NCI-H510A (cell line): ENCODE results near the gene ACTR5.
"Not testable (repeated sequence)": the region's sequence is repeated elsewhere in the genome, so short reads cannot be mapped to it uniquely, and the experiment has no call there.

Experiments used
- DNase-seq: peaks from one replicate; lab custom pipeline; 2025; lab: John Stamatoyannopoulos, UW

Gene ACTR5

DNA sequence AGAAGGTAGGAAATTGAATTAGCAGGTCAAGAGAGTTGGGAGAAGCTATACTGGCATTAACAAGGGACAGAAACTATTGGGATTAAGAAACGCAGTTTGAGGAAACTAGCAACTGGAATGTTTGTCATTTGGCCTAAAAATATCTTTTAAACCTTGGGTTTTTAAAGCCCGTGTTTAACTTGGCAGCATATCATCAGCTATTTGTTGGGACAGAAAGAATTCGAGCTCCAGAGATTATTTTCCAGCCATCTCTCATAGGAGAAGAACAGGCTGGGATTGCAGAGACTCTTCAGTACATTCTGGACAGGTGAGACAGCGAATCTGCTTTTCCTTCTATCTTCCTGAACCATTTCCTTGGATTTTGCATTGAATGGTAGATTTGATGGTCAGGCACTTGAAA lies 17.8 kb downstream of the ACTR5 start:
- no peak for DNase-seq

DNA sequence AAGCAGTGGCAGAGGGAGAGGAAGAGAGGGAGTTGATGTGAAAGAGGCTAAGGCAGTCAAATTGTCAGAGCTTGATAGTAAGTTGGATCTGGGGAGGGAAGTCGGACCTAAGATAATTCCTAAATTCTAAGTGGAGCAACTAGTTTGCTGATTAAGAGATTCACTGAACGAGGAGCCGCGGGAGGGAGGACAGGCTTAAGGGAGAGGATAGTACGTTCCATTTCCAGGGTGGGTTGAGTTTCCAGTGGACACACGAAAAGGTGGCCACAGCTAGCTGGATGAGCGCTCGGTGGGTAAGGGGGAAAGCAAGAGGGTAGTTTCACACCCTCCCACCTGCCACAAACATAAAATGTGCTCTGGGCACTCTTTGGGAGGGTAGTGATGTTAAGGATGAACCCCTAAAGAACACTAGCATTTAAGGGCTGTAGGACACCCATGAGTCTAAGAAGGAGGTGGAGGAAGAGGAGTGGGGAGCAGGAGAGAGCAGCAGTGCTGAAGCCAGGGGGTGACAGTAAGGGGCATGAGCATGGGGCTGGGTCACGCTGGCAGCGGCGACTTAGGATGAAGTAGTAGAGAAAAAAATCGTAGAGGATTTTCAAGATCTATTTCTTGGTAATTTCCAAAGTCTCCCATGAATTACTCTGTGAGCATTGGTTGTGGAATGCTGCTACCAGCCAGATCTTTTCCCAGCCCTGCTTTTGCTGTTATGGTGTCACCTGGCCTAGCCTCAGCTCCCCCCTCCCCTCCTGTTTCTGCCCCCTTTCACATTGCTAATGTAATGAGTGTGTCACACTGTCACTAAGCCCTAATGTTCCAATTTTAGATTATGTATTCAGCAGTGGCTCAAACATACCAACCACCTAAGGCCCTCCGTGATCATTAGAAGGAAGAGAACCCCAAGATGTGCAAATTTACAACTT lies 21.4 kb downstream of the ACTR5 start:
- DNase-seq: no peak

DNA sequence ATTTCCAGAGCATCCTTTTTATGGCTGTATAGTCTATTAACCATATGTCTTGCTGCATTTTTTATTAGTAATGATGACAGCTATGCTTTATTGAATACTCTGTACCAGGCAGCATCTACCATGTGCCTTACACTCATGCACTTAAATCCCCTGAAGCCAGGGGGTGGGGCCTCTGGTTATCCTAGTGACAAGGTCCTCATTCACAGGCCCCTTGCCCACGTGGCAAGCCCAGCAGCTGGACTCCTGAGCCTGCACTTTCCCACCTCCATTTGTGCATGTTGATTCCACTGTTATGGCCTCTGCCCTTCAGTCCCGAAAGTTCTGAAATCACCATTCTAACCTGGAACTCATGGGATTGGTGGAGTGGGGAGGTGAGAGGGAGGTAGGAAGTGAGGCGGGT lies 22.3 kb downstream of the ACTR5 start:
- DNase-seq: no peak

GRCh38 chr20:38770970-38771369 lies 22.7 kb downstream of the ACTR5 start:
- no peak for DNase-seq

GRCh38 chr20:38771621-38772020 lies 23.4 kb downstream of the ACTR5 start:
- DNase-seq: no peak

DNA sequence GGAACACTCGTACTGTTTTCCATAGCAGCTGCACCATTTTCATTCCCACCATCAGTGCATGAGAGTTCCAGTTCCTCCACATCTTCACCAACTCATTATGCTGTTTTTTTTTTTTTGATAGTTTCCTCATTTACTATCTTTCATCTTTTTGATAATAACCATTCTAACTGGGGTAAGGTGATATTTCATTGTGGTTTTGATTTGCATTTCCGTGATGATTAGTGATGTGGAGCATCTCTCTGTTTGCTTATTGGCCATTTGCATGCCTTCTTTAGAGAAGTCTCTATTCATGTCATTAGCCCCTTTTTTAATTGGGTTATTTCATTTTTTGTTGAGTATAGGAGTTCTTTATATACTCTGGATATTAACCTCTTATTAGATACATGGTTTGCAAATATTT lies 25.9 kb downstream of the ACTR5 start:
- no peak for DNase-seq

DNA sequence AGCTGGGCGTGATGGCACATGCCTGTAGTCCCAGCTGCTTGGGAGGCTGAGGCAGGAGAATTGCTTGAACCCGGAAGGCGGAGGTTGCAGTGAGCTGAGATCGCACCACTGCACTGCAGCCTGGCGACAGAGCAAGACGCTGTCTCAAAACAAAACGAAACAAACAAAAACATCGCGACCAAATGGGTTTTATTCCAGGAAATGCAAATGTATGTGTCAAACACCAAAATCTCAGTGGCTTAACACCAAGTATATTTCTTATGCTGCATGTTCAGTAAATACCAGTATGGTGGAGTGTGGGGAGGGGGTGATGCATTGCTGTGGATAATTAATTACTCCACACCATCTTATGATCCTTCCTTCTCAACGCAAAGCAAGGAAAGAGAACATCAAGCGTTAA lies 28.1 kb downstream of the ACTR5 start:
- DNase-seq: no peak

- no peak for DNase-seq
These were observed 31.2 kb downstream of the ACTR5 start for GRCh38 chr20:38779247-38780097.

GRCh38 chr20:38782275-38782674 lies 34.0 kb downstream of the ACTR5 start:
- no peak for DNase-seq

- DNase-seq: no peak
These were observed 39.6 kb downstream of the ACTR5 start for GRCh38 chr20:38787870-38788269.

- no peak for DNase-seq
These were observed 41.4 kb downstream of the ACTR5 start for GRCh38 chr20:38789503-38790199.

DNA sequence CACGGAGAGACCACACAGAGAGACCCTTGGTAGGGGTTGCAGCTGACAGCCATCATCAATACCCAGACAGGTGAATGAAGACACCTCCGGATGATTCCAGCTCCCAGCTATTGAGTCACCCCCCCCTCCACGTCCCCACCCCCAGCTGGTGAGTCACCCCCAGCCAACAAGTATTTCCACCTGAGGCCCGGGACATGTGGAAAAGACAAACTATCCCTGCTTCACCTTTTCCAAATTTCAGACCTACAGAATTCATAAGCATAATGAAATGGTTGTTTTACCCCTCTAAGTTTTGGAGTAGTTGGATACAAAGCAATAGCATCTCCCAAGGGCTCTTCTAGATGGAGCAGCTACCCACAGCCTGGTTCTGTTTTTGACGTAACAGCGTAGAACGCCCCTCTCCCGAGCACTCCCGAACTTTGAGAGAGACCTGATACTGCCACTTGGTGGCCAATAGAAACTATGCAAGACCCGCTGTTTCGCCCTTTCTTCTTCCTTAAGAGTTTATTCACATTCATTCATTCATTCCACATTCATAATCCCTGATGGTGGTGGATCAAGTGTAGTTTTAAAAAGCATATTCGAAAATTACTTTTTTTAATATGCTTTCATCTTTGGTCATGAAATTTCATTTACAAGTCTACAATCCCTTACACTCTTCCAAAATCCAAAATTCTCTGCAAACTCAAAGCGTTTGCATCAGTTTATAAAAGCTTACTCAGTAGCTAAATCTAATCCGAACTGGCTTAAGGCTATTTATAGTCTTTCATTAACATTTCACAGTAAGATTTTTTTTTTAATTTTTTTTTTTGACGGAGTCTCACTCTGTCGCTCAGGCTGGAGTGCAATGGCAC lies 42.2 kb downstream of the ACTR5 start:
- no peak for DNase-seq

- DNase-seq: no peak
These were observed 43.0 kb downstream of the ACTR5 start for GRCh38 chr20:38791291-38791690.

DNA sequence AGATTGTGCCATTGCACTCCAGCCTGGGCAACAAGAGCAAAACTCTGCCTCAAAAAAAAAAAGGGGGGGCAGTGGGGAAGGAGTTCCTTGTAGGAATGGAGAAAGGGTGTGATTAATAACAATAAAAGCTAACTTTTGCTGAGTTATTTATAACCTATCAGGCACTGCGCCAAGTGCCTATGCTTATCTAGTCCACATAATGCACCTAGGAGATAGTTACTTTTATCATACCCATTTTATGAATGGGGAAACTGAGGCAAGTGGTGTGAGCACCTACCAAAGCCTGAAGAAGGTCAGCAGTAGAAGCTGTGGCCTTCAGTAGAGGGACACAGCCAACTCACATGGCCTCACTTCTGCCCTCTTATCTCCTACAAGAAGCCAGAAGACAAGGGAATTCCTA lies 43.7 kb downstream of the ACTR5 start:
- DNase-seq: no peak

- DNase-seq: not testable (repeated sequence)
These were observed 45.8 kb downstream of the ACTR5 start for GRCh38 chr20:38794057-38794456.

DNA sequence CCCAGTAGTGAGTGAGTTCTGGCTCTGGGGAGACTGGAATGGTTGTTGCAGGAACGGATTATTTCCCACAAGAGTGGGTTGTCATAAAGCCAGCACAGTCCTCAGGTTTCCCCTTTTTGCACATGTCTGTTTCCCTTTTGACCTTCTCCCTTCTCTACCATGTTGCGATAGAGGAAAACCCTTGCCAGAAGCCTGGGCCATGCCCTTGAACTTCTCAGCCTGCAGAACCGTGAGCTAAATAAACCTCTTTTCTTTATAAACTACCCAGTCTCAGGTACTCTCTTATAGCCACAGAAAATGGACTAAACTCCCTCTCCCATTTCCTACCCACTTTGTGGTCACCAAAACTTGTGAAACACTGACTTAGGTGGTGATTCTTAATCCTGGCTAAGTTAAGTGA lies 50.0 kb downstream of the ACTR5 start:
- no peak for DNase-seq

GRCh38 chr20:38799203-38799602 lies 50.9 kb downstream of the ACTR5 start:
- no peak for DNase-seq

DNA sequence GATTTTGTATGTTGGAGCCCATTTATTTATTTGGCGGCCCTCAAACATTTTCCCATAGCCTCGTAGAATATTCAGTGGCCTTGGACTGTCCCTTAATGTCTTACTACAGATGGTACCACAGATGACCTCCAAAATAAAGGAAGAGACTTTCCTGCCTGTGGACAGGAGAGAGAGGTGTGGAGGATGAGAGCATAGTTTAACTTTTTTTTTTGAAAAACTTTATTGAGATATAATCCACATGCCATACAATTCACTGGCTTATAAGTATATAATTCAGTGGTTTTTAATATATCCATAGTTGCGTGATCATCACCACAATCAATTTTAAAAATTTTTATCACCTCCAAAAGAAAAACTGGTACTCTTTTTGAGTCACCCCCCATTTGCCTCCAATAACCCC lies 52.6 kb downstream of the ACTR5 start:
- no peak for DNase-seq

- DNase-seq: no peak
These were observed 56.0 kb downstream of the ACTR5 start for GRCh38 chr20:38804221-38804620.

- no peak for DNase-seq
These were observed 56.6 kb downstream of the ACTR5 start for GRCh38 chr20:38804682-38805501.

- DNase-seq: no peak
These were observed 57.3 kb downstream of the ACTR5 start, which contains the start of gene PPP1R16B for GRCh38 chr20:38805502-38805957. Gene PPP1R16B (plus strand): TSS chr20:38805697. CDS start chr20:38835926, 30,229 bp downstream.
